HCT116 (cell line): Measurements from ENCODE around the gene CEP72. TPM values are rescaled to one million over a fixed set of nuclear protein-coding genes. Genes with fewer than 3 reads are reported as not detected.

ENCODE experiments used
- ATAC-seq: fragments of 200-7000 bp; cut with Tn5 transposase; 2 replicates; pipeline ENCODE4 v1.9.1; 2020; ENCODE audit warnings: mild to moderate bottlenecking, moderate library complexity
- BruUV-seq: library from RNA; stranded (reverse); fragments of 400-500 nt; replicated peaks from 2 replicates; lab custom pipeline; 2021; lab: Mats Ljungman, UMichigan
- CTCF ChIA-PET: fragments of 300-600 bp; sonication (Branson Sonifier 250); formaldehyde crosslinking; loops from one replicate; lab custom pipeline; 2021; ENCODE audit warnings: antibody characterized with exemption; lab: Charles Lee
- POLR2A ChIA-PET: fragments of 300-600, 350-600 bp; sonication (Branson Sonifier 250); formaldehyde crosslinking; loops from one replicate; lab custom pipeline; 2021; ENCODE audit warnings: antibody characterized with exemption; lab: Charles Lee
- RAD21 ChIA-PET, 2 experiments: fragments of 300-600 bp; sonication (Branson Sonifier 250); formaldehyde crosslinking; loops; one replicate each; lab custom pipeline; 2023; ENCODE audit warnings: low total read pairs in 2 of 2; ENCODE audit not compliant: uncharacterized antibody in 2 of 2, unreplicated experiment in 2 of 2, low non-redundant PET in 1 of 2; lab: Charles Lee
- DNase-seq: peaks from one replicate; pipeline ENCODE4 v3.0.0-alpha.2; 2010; ENCODE audit warnings: low read depth, low spot score
- H2AFZ ChIP-seq: fragments of 200-600 bp; shearing (Covaris generic), sonication (generic); 2 replicates; pipeline ENCODE4 v1.6.1; 2017; ENCODE audit warnings: low read depth, mixed run types, mixed read lengths, antibody characterized with exemption, low read length; ENCODE audit not compliant: poor library complexity, severe bottlenecking
- H3K27ac ChIP-seq: 2 replicates; pipeline ENCODE4 v1.5.1; 2012; ENCODE audit warnings: low read depth, low read length
- H3K27me3 ChIP-seq: fragments of 200-600 bp; sonication (generic); 2 replicates; pipeline ENCODE4 v1.6.1; 2016; ENCODE audit warnings: mixed run types, low read length, mixed read lengths; ENCODE audit not compliant: insufficient read depth
- H3K36me3 ChIP-seq, 2 experiments: fragments of 200-500 bp in 1 of 2; fragments of 200-600 bp in 1 of 2; sonication (Bioruptor generic) in 1 of 2; sonication (generic) in 1 of 2; 2 replicates each; pipeline versions ENCODE4 v1.5.1 to v1.6.1; 2014 to 2016; ENCODE audit warnings: low read length in 2 of 2, inconsistent platforms in 1 of 2, mixed read lengths in 1 of 2, mixed run types in 1 of 2; ENCODE audit not compliant: insufficient read depth in 2 of 2, control insufficient read depth in 1 of 2
- H3K4me1 ChIP-seq, 2 experiments: fragments of 200-600 bp in 1 of 2; sonication (generic) in 1 of 2; 2 replicates each; pipeline versions ENCODE4 v1.5.1 to v1.6.1; 2012 to 2017; ENCODE audit warnings: low read length in 2 of 2, inconsistent platforms in 1 of 2, mild to moderate bottlenecking in 1 of 2, mixed read lengths in 1 of 2, mixed run types in 1 of 2, moderate library complexity in 1 of 2; ENCODE audit not compliant: insufficient read depth in 2 of 2, control insufficient read depth in 1 of 2
- H3K4me2 ChIP-seq: fragments of 200-600 bp; sonication (generic); 2 replicates; pipeline ENCODE4 v1.6.1; 2017; ENCODE audit warnings: mixed run types, low read length, mixed read lengths
- H3K4me3 ChIP-seq, 2 experiments: fragments of 200-600 bp in 1 of 2; sonication (generic) in 1 of 2; replicated peaks in 1 of 2; 2 replicates each; pipeline ENCODE4 v1.5.1; 2011 to 2016; ENCODE audit warnings: low read length in 2 of 2, control low read depth in 1 of 2, low read depth in 1 of 2, mild to moderate bottlenecking in 1 of 2, mixed read lengths in 1 of 2, mixed run types in 1 of 2
- H3K79me2 ChIP-seq: fragments of 200-600 bp; sonication (generic); 2 replicates; pipeline ENCODE4 v1.6.1; 2017; ENCODE audit warnings: mild to moderate bottlenecking, mixed run types, low read length, moderate library complexity, mixed read lengths; ENCODE audit not compliant: insufficient read depth
- H3K9ac ChIP-seq: fragments of 200-600 bp; sonication (generic); 2 replicates; pipeline ENCODE4 v1.6.1; 2016; ENCODE audit warnings: low read length, mixed read lengths
- H3K9me2 ChIP-seq: fragments of 200-600 bp; sonication (generic), shearing (Covaris generic); 2 replicates; pipeline ENCODE4 v1.6.1; 2017; ENCODE audit warnings: mixed run types, mild to moderate bottlenecking, moderate library complexity; ENCODE audit not compliant: insufficient read depth
- H3K9me3 ChIP-seq, 2 experiments: fragments of 200-500 bp in 1 of 2; fragments of 200-600 bp in 1 of 2; sonication (Bioruptor generic) in 1 of 2; sonication (generic) in 1 of 2; 2 replicates each; pipeline ENCODE4 v1.6.1; 2014 to 2017; ENCODE audit warnings: low read length in 2 of 2, mixed read lengths in 2 of 2, inconsistent platforms in 1 of 2, low read depth in 1 of 2, mild to moderate bottlenecking in 1 of 2, mixed run types in 1 of 2, moderate library complexity in 1 of 2; ENCODE audit not compliant: control insufficient read depth in 1 of 2, insufficient read depth in 1 of 2
- H4K20me1 ChIP-seq: fragments of 200-600 bp; sonication (generic), shearing (Covaris generic); 2 replicates; pipeline ENCODE4 v1.6.1; 2017; ENCODE audit warnings: mixed run types, mild to moderate bottlenecking, moderate library complexity; ENCODE audit not compliant: insufficient read depth
- ATF3 ChIP-seq: IDR thresholded peaks from 2 replicates; pipeline ENCODE4 v1.6.1; 2012
- CTCF ChIP-seq, 3 experiments: fragments of 200-600 bp in 1 of 3; sonication (generic) in 1 of 3; IDR thresholded peaks in 2 of 3; conservative IDR thresholded peaks in 1 of 3; 2 replicates each; pipeline ENCODE4 v1.5.1; 2012 to 2017; ENCODE audit warnings: low read depth in 2 of 3, low read length in 2 of 3, antibody characterized with exemption in 1 of 3, borderline replicate concordance in 1 of 3, control low read depth in 1 of 3, mild to moderate bottlenecking in 1 of 3, mixed read lengths in 1 of 3, mixed run types in 1 of 3, moderate library complexity in 1 of 3; ENCODE audit not compliant: insufficient read depth in 1 of 3
- EGR1 ChIP-seq: IDR thresholded peaks from 2 replicates; pipeline ENCODE4 v1.6.1; 2012; ENCODE audit warnings: low read depth
- ELF1 ChIP-seq: IDR thresholded peaks from 2 replicates; pipeline ENCODE4 v1.6.1; 2012; ENCODE audit warnings: low read depth, borderline replicate concordance
- EZH2 ChIP-seq: fragments of 200-600 bp; sonication (generic); IDR thresholded peaks from 2 replicates; pipeline ENCODE4 v1.6.1; 2017; ENCODE audit warnings: antibody characterized with exemption, mixed run types
- EZH2phosphoT487 ChIP-seq: fragments of 200-600 bp; IDR thresholded peaks from 2 replicates; pipeline ENCODE4 v1.6.1; 2018; ENCODE audit warnings: antibody characterized with exemption, borderline replicate concordance
- FOSL1 ChIP-seq: IDR thresholded peaks from 2 replicates; pipeline ENCODE4 v1.6.1; 2012; ENCODE audit warnings: low read depth
- JUND ChIP-seq: IDR thresholded peaks from 2 replicates; pipeline ENCODE4 v1.6.1; 2012
- MAX ChIP-seq: IDR thresholded peaks from 2 replicates; pipeline ENCODE4 v1.6.1; 2012
- POLR2A ChIP-seq: IDR thresholded peaks from 2 replicates; pipeline ENCODE4 v1.7.0; 2011; ENCODE audit warnings: borderline replicate concordance; ENCODE audit not compliant: insufficient read depth, insufficient read length; ENCODE audit errors: extremely low read depth
- RAD21 ChIP-seq: IDR thresholded peaks from 2 replicates; pipeline ENCODE4 v1.6.1; 2012; ENCODE audit warnings: low read depth, mild to moderate bottlenecking
- SIN3A ChIP-seq: IDR thresholded peaks from 2 replicates; pipeline ENCODE4 v1.6.1; 2012; ENCODE audit warnings: low read depth
- SP1 ChIP-seq: IDR thresholded peaks from 2 replicates; pipeline ENCODE4 v1.6.1; 2012; ENCODE audit warnings: low read depth
- SRF ChIP-seq: IDR thresholded peaks from 2 replicates; pipeline ENCODE4 v1.6.1; 2012; ENCODE audit warnings: low read depth
- TCF7L2 ChIP-seq: IDR thresholded peaks from 2 replicates; pipeline ENCODE4 v1.7.0; 2011; ENCODE audit warnings: borderline replicate concordance, inconsistent platforms; ENCODE audit not compliant: insufficient read depth, insufficient read length; ENCODE audit errors: extremely low read depth
- ZBTB33 ChIP-seq: IDR thresholded peaks from 2 replicates; pipeline ENCODE4 v1.6.1; 2011; ENCODE audit warnings: mild to moderate bottlenecking, low read length, moderate library complexity; ENCODE audit not compliant: insufficient replicate concordance; ENCODE audit errors: extremely low read depth
- ZFX ChIP-seq: fragments of 450-650 bp; IDR thresholded peaks from 2 replicates; pipeline ENCODE4 v1.6.1; 2017
- intact Hi-C: fragments of 100-400 bp; cut with micrococcal nuclease; formaldehyde crosslinking; loops from 2 replicates; pipeline ENCODE4 v1.10.0; 2022
- total RNA-seq: library from RNA; stranded (reverse); gene quantifications from one replicate; pipeline ENCODE4 v1.2.1, GENCODE V29; 2021; ENCODE audit not compliant: unreplicated experiment

Gene CEP72
- total RNA-seq, 1 experiment from 2014 or later = 25.6 TPM

GRCh38 chr5:664994-665360 is 52.8 kb downstream of the CEP72 start:
- DNase-seq (no peak), ATAC-seq (no peak)
- no peak overlapping the region for H3K27ac ChIP-seq
- POLR2A ChIA-PET = no interaction called here
- no peaks in the 10 kb centered on the region for H3K79me2 ChIP-seq
- H3K4me3 ChIP-seq = no peak overlapping the region
- H3K9ac ChIP-seq = no peak overlapping the region
- no peaks in the 10 kb centered on the region for H3K9me3 ChIP-seq
- peaks cover 5 to 34% of the 10 kb centered on the region in 2 experiments; a peak in 3 of 4 replicates for H3K4me1 ChIP-seq
- H2AFZ ChIP-seq = no peak overlapping the region
- peaks cover 2 to 9% of the 10 kb centered on the region in 2 experiments; a peak in 2 of 4 replicates for H3K36me3 ChIP-seq
- no peaks in the 10 kb centered on the region for H4K20me1 ChIP-seq
- RAD21 ChIA-PET = no interaction called here
- intact Hi-C loops = no loop called here
- no peaks in the 10 kb centered on the region for H3K27me3 ChIP-seq
- CTCF ChIA-PET = no interaction called here
- no TSS peak for BruUV-seq
- H3K4me2 ChIP-seq = no peak overlapping the region
- TF ChIP-seq RAD21 (no peak), MAX (no peak), SRF (no peak), POLR2A (no peak), EZH2phosphoT487 (no peak), SP1 (no peak)
- H3K9me2 ChIP-seq = no peaks in the 10 kb centered on the region

GRCh38 chr5:665541-665955 is 53.4 kb downstream of the CEP72 start:
- intact Hi-C loops = no loop called here
- ATAC-seq = peak; percentile 17; the same call in 1 of the 2 replicates
- Histone ChIP-seq H3K4me2 (no peak overlapping the region), H3K9me3 (no peaks in the 10 kb centered on the region), H2AFZ (no peak overlapping the region), H3K27ac (no peak overlapping the region; the same call in 1 of the 2 replicates), H3K79me2 (no peaks in the 10 kb centered on the region), H3K36me3 (peaks cover 2 to 5% of the 10 kb centered on the region in 2 experiments; a peak in 2 of 4 replicates), H3K4me1 (peaks cover 5 to 34% of the 10 kb centered on the region in 2 experiments; a peak in 3 of 4 replicates), H3K27me3 (no peaks in the 10 kb centered on the region), H3K9me2 (no peaks in the 10 kb centered on the region), H3K9ac (no peak overlapping the region), H4K20me1 (no peaks in the 10 kb centered on the region), H3K4me3 (no peak overlapping the region)
- CTCF ChIA-PET = no interaction called here
- no TSS peak for BruUV-seq
- RAD21 ChIA-PET = no interaction called here
- DNase-seq = no peak
- POLR2A ChIA-PET = no interaction called here
- TF ChIP-seq SIN3A (no peak), CTCF (IDR thresholded peaks at IDR 0.05 in 2 of 3, conservative IDR thresholded peaks at IDR 0.05 in 1 of 3; ENCODE audit: borderline replicate concordance in 1 of 3, insufficient read depth in 1 of 3, low read depth in 2 of 3, low read length in 2 of 3) (no peak), SRF (no peak), TCF7L2 (no peak), POLR2A (no peak), EGR1 (no peak), ELF1 (no peak), FOSL1 (no peak), ZBTB33 (no peak), ZFX (no peak), MAX (no peak), ATF3 (no peak), JUND (no peak), RAD21 (no peak), EZH2 (no peak)
